Measurements from ENCODE around the gene PRDM13. TPM values are rescaled to one million over a fixed set of nuclear protein-coding genes. Genes with fewer than 3 reads are reported as not detected.

PRDM13 gene
- not detected in 2 replicates for total RNA-seq (2014; rRNA removed; shearing (Covaris generic))

DNA sequence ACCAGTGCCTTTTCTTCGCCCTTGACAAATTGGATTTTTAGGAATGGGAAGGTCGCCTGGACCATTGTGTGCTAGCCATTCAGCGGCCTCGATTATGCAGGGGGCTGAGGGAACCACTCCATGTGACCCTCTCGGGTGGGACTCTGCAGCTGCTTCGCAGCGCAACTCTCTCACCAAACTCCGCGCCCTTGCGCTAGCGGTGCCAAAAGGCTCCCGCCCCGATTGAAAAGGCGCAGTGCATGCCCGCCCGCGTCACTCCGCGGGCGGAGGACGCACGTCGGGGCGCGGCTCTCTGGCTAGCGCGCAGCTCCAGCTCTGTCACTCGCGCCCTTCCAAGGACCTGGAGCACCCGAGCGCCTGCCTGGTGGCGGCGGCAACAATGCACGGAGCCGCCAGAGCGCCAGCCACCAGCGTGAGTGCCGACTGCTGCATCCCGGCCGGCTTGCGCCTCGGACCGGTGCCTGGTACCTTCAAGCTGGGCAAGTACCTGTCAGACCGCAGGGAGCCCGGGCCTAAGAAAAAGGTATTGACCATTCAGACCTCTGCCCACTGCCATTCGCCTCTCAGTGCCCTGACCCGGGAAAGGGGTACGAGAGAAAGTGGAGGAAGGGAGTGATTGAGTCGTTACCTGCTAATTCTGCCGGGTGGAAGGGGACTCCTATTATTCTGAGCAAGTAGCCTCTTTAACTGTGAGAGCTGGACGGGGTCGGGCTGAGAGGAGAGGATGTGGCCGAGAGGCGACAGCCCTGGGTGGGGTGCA is at the start of gene PRDM13:
Gene PRDM13, plus strand, starts transcription at position 178 of the 760 bp plus-strand sequence. Its CDS starts 202 bp downstream, at position 380.
- peaks cover 100% of the 10 kb centered on the region for H3K27me3 ChIP-seq (replicated peaks)
- H3K4me1 ChIP-seq (replicated peaks) = peaks cover 6% of the 10 kb centered on the region
- H3K9me3 ChIP-seq (replicated peaks) = no peaks in the 10 kb centered on the region
- H3K36me3 ChIP-seq = no peaks in the 10 kb centered on the region
- DNase-seq (ENCODE audit: low read depth in 1 of 2, low spot score in 2 of 2) = no peak
- no peak within 1 kb of the TSS for H3K27ac ChIP-seq
- H3K4me3 ChIP-seq = no peak within 1 kb of the TSS

DNA sequence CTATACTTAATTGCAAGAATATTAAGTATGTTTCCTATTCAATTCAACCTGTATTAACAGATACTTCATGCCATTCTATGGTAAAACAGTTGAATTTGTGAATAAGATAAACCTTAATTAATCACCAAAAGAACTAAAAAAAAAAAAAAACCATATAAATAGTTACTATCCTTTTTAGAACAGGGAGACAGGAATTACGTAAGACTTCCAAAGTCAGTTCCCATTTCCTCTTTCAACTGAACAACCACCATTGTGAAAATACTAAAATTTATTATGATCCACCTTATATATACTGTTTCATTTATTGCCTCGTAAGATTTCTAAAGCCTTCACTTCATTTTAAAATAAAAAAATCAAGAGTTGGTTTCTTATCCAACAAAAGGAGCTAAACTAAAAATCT is 47.6 kb upstream of the PRDM13 start:
- peaks cover 58% of the 10 kb centered on the region for H3K36me3 ChIP-seq
- H3K9me3 ChIP-seq (replicated peaks) = no peaks in the 10 kb centered on the region
- no peaks in the 10 kb centered on the region for H3K27me3 ChIP-seq (replicated peaks)
- H3K4me3 ChIP-seq = no peak overlapping the region
- no peak overlapping the region for H3K27ac ChIP-seq
- DNase-seq (ENCODE audit: low read depth in 1 of 2, low spot score in 2 of 2) = no peak
- H3K4me1 ChIP-seq (replicated peaks) = no peaks in the 10 kb centered on the region

DNA sequence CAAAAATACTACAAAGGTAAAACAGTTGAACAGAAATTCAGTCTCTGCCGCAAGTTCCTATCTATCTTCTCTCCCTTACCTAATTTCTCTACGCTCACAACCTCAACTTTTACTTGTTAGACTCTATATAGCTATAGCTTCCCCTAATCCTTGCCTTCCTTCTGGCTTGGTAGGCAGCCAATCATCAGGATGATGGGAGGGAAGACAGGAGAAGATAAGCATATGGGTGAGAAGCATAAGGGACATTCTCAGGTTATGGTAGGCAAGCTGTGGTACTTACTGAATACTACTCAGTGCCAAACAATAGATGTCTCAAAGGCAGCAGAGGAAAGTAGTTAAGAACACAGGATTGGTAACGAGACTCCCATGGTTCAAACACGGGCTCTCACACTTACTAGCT is 46.0 kb upstream of the PRDM13 start:
- H3K4me1 ChIP-seq (replicated peaks) = no peaks in the 10 kb centered on the region
- peaks cover 42% of the 10 kb centered on the region for H3K36me3 ChIP-seq
- H3K27ac ChIP-seq = no peak overlapping the region
- H3K9me3 ChIP-seq (replicated peaks) = no peaks in the 10 kb centered on the region
- no peak for DNase-seq (ENCODE audit: low read depth in 1 of 2, low spot score in 2 of 2)
- no peaks in the 10 kb centered on the region for H3K27me3 ChIP-seq (replicated peaks)
- H3K4me3 ChIP-seq = no peak overlapping the region

DNA sequence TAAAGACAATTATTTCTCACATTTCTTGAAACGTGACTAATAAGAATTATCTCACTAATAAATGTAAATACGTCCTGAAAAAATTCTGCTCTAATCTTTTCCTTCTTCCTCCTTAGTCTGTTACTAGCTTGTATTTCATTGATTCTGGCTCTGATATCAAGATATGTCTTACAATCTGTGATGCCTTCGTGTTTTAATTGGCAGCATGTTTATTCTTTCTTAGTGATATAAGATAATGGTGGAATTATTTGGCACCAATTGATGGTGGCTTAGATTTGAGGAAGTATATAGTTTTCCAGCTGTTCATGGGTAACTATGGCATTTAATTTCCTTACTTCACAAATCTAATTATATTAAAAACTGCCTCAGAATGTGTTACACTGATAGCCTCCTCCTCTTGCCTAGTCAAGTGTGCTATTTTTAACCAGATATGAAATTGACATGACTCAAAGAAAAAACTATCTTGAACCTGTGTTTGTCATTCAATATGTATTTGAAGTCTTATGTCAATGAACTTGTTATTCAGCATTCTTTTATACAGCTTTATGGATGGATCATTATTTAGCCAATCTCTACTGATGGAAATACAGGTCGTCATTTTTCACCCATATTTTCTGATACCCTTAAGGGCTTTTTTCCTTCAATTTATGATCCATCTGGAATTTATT is 43.4 kb upstream of the PRDM13 start:
- no peaks in the 10 kb centered on the region for H3K27me3 ChIP-seq (replicated peaks)
- no peaks in the 10 kb centered on the region for H3K4me1 ChIP-seq (replicated peaks)
- no peak overlapping the region for H3K4me3 ChIP-seq
- H3K9me3 ChIP-seq (replicated peaks) = no peaks in the 10 kb centered on the region
- no peak for DNase-seq (ENCODE audit: low read depth in 1 of 2, low spot score in 2 of 2)
- H3K36me3 ChIP-seq = peaks cover 20% of the 10 kb centered on the region
- no peak overlapping the region for H3K27ac ChIP-seq

DNA sequence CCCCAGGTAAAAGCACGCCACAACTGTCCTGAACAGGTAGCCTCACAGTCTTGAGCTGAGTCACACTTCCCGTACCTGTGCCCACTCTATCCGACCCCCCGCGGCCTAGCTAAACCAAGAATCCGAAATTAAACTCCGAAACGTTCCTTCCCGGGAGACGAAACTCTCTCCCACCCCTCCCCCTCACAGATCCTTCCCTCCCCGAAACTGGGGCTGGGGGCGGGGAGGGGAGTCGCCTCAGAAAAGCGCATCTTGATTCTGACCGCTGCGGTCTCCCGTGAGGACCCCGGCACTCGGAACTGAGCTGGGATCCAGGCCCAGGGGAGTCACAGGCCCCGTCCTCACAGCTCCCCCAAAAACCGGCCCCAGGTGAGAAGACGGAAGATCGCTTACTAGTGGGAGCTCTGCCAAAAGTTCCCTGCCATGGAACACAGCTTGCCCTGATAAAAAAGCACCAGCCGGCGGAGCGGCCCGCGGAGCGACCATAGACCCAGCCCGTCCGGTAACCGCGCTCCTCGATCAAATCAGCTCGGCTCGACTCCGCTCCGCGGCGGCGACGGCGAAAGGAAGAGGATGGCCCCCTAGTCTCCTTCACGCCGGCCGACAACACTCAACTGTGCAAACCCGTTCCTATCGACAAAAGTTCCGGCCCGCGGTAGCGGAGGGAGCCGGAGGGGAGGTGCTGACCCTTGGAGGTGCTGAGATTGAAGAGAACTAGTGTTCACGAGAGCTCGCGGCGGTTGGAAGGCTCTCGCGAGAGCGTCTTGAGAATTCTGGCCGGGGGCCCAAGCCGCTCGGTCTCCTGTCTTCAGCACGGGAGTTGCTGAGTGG is 38.3 kb upstream of the PRDM13 start, which contains the start of gene CCNC:
Gene CCNC, minus strand, starts transcription at position 558 of the 831 bp plus-strand sequence. Its CDS starts 133 bp downstream, at position 425.
- H3K36me3 ChIP-seq = peaks cover 4% of the 10 kb centered on the region
- no peaks in the 10 kb centered on the region for H3K4me1 ChIP-seq (replicated peaks)
- H3K4me3 ChIP-seq = peak within 1 kb of the TSS; percentile 64
- peak; percentile 95 for DNase-seq (ENCODE audit: low read depth in 1 of 2, low spot score in 2 of 2)
- H3K9me3 ChIP-seq (replicated peaks) = no peaks in the 10 kb centered on the region
- no peaks in the 10 kb centered on the region for H3K27me3 ChIP-seq (replicated peaks)
- peak within 1 kb of the TSS; percentile 33 for H3K27ac ChIP-seq

DNA sequence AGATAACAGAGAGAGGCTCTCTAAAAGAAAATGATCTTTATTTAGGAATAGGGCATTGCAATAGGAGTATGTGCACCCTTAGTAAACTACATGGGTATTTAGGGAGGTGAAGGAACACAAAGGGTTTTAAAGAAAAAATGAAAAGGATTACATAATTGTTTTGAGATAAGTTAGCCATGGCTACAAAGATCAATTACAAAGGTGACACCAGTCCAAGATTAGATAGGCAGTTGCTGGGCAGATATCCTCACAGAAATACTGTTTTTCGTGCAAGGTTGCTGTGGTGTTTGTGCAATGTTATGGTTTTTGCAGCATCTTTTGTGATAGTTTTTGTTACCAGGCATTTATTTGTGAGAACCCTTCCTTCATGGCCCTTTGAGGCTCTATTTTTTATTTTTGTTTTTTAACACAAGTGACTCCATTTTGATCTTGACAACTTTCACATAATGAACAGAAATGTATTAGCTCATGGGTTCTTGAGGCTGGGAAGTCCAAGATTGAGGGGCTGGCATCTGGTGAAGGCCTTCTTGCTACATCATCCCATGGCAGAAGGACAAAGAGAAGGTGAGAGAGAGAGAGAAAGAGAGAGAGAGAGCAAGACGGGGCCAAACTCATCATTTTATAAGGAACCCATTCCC is 32.5 kb upstream of the PRDM13 start:
- no peak for DNase-seq (ENCODE audit: low read depth in 1 of 2, low spot score in 2 of 2)
- Histone ChIP-seq H3K4me1 (replicated peaks) (no peaks in the 10 kb centered on the region), H3K36me3 (no peaks in the 10 kb centered on the region), H3K27ac (no peak overlapping the region), H3K27me3 (replicated peaks) (peaks cover 2% of the 10 kb centered on the region; the same call in 1 of the 2 replicates), H3K4me3 (no peak overlapping the region), H3K9me3 (replicated peaks) (no peaks in the 10 kb centered on the region)

DNA sequence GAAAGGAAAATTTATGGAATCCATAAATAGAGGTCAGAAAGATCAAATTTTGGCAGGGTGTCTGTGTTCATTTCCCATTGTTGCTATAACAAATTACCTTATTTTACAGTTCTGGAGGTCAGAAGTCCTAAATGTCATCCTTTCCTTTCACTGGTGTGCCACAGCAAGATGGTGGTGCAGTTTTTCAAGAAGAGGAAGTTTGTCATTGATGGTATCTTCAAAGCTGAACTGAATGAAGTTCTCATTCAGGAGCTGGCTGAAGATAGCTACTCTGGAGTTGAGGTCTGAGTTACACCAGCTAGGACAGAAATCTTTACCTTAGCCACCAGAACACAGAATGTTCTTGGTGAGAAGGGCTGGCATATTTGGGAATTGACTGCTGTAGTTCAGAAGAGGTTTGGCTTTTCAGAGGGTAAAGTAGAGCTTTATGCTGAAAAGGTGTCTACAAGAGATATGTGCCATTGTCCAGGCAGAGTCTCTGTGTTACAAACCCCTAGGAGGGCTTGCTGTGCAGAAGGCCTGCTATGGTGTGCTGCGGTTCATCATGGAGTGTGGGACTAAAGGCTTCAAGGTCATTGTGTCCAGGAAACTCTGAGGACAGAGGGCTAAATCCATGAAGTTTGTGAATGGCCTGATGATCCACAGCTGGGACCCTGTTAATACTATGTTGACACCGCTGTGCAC is 30.9 kb upstream of the PRDM13 start:
- H3K4me1 ChIP-seq (replicated peaks) = no peaks in the 10 kb centered on the region
- H3K9me3 ChIP-seq (replicated peaks) = no peaks in the 10 kb centered on the region
- no peak for DNase-seq (ENCODE audit: low read depth in 1 of 2, low spot score in 2 of 2)
- H3K36me3 ChIP-seq = no peaks in the 10 kb centered on the region
- no peak overlapping the region for H3K27ac ChIP-seq
- H3K4me3 ChIP-seq = no peak overlapping the region
- H3K27me3 ChIP-seq (replicated peaks) = peaks cover 2% of the 10 kb centered on the region; the same call in 1 of the 2 replicates

DNA sequence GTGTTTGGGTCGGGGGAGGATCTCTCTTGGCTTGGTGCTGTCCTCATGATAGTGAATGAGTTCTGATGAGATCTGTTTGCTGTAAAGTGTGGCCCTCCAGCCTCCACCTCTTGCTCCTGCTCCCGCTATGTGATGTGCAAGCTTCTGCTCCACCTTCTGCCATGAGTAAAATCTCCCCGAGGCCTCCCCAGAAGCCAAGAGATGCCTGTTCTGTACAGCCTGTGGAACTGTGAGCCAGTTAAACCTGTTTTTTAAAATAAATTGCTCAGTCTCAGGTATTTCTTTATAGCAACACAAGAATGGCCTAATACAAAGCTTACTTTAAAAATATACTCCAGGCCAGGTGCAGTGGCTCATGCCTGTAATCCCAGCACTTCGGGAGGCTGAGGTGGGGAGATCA is 26.9 kb upstream of the PRDM13 start:
- peaks cover 15% of the 10 kb centered on the region for H3K27me3 ChIP-seq (replicated peaks)
- H3K4me3 ChIP-seq = no peak overlapping the region
- no peaks in the 10 kb centered on the region for H3K36me3 ChIP-seq
- H3K9me3 ChIP-seq (replicated peaks) = no peaks in the 10 kb centered on the region
- no peaks in the 10 kb centered on the region for H3K4me1 ChIP-seq (replicated peaks)
- no peak for DNase-seq (ENCODE audit: low read depth in 1 of 2, low spot score in 2 of 2)
- H3K27ac ChIP-seq = no peak overlapping the region

DNA sequence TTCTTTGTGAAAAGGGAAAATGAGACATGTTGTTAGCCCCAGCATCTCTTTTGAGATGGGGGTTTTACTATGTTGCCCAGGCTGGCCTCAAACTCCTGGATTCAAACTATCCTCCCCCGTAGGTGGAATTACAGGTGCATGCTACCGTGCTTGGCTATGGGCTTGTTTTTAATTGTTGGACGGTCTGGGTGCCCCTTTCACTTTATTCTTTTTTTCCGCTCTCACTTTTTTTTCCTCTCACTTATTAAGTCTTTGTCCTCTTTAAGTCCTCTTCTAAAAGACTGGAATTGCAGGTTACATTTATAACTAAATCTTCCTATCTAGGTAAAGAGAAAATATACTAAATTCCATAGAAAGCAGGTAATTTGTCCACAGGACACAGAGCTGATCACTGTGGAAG is 18.8 kb upstream of the PRDM13 start:
- H3K27ac ChIP-seq = no peak overlapping the region
- DNase-seq (ENCODE audit: low read depth in 1 of 2, low spot score in 2 of 2) = no peak
- H3K4me1 ChIP-seq (replicated peaks) = peaks cover 6% of the 10 kb centered on the region; the same call in 1 of the 2 replicates
- no peaks in the 10 kb centered on the region for H3K9me3 ChIP-seq (replicated peaks)
- H3K27me3 ChIP-seq (replicated peaks) = peaks cover 65% of the 10 kb centered on the region
- no peaks in the 10 kb centered on the region for H3K36me3 ChIP-seq
- no peak overlapping the region for H3K4me3 ChIP-seq

DNA sequence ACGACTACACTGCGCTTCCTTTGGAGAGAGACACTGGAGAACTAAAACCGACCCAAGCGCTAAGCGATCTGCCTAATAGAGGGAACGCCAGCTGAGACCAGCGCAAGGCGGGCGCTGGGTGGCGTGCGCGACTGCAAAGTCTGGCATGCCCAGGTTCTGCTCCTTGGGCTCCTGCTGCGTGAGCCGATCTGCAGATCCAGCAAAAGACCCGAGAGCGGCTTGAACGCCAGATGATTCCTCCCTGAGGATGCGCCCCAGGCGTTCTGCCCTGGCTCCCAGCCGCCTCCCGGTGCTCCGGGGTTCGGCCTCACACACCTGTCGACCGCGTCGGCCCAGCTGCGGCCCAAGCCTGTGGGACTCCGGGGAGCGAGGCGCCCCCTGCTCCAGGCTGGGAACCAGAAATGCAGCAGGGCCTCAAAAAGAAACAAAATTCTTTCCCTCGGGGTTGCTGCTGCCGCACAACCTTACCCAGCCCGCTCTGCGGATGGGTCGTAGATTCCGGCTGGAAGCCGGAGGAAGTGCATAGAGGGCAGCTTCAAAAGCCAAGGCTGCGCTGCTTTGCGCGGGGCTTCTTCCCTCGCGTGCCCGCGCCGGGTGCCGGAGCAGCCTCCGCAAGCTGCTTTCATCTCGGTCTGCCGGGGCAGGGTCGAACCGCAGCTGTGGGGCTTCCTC is 17.9 kb upstream of the PRDM13 start:
- Histone ChIP-seq H3K27me3 (replicated peaks) (peaks cover 67% of the 10 kb centered on the region), H3K4me1 (replicated peaks) (peaks cover 6% of the 10 kb centered on the region; the same call in 1 of the 2 replicates), H3K27ac (no peak overlapping the region), H3K36me3 (no peaks in the 10 kb centered on the region), H3K4me3 (peak overlapping the region; percentile 31), H3K9me3 (replicated peaks) (no peaks in the 10 kb centered on the region)
- peak in 1 of 2 experiments; percentile 17 for DNase-seq (ENCODE audit: low read depth in 1 of 2, low spot score in 2 of 2)

DNA sequence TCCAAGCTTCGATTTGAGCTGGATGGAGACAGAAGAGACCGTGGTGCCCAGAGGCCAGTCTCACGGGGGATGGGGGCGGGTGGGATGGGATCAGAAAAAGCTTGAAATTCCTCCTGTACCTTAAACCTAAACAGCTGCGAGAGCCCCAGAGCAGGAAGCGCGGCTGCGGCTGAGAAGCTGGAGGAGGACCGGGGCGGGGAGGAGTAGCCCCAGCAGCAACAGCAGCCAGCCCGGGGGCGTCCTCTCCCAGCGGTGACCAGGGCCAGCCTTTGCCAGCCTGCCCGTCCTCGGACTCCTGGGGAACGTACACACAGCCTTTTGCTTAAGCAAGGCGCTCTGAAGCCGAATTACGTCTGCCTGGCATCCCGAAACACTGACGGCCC is 17.4 kb upstream of the PRDM13 start:
- Histone ChIP-seq H3K9me3 (replicated peaks) (no peaks in the 10 kb centered on the region), H3K27me3 (replicated peaks) (peaks cover 70% of the 10 kb centered on the region)
- DNase-seq (ENCODE audit: low read depth in 1 of 2, low spot score in 2 of 2) = no peak

DNA sequence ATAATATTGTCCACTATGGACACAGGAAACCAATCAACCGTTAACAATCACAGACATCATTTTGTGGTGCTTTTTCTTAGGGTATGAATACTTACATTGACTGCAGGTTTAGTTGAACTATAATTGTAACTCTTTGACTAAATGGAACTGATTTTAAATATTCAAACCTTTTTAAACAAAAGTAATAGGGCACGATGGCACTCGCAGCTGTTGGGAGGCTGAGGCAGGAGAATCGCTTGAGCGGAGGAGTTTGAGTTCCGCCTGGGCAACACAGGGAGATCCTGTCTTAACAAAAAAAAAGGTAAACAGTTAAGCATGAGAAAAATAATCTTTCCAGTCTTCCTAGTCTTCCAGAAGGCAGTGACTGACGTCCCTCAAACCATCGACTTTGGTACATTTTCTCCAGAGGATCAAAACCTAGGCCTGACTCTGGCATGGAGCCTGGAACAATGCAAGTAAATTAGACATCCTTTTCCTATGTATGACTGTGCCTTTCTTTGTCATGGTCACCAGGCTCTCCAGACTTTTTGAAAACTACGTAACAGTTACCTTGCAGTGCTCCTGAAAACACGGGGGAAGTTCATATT is 16.6 kb upstream of the PRDM13 start:
- Histone ChIP-seq H3K4me1 (replicated peaks) (peaks cover 6% of the 10 kb centered on the region; the same call in 1 of the 2 replicates), H3K36me3 (no peaks in the 10 kb centered on the region), H3K9me3 (replicated peaks) (no peaks in the 10 kb centered on the region), H3K4me3 (no peak overlapping the region), H3K27ac (no peak overlapping the region), H3K27me3 (replicated peaks) (peaks cover 70% of the 10 kb centered on the region)
- no peak for DNase-seq (ENCODE audit: low read depth in 1 of 2, low spot score in 2 of 2)

More for the DNA sequence above, 17.4 kb upstream of the PRDM13 start:
- Histone ChIP-seq H3K4me1 (replicated peaks) (peaks cover 6% of the 10 kb centered on the region; the same call in 1 of the 2 replicates), H3K4me3 (peak overlapping the region; percentile 31), H3K36me3 (no peaks in the 10 kb centered on the region), H3K27ac (no peak overlapping the region)

All from SJSA1 (cell line).